ENCODE data around the gene CLDN8.
A peak's percentile ranks its signal among the peaks of the same experiment; 100 is the strongest.

The CLDN8 gene

GRCh38 chr21:30216041-30216723, at the start of gene CLDN8:
Gene CLDN8, minus strand, starts transcription at chr21:30216097. Its CDS starts 172 bp downstream, at chr21:30215925.
- DNase-seq: no peak

DNA sequence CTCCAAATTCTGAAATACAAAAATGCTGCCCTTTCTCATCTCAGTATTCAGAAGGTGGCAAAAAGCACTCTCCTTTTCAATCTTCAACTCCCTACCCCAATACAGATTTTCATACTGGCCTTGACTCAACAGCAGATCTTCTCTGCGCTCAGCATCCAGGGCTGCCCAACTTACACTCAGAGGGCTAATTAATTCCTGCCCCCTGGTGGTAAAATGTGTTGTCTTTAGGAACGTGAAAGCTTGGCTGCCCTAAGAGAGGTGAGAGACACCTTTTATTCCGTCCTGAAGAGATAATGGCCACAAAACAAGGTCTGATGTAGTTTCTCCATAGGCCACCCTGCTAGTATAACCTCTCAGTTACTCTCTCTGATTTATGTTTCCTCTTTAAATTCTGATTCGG, 41.9 kb upstream of the CLDN8 start:
- no peak for DNase-seq

GRCh38 chr21:30256100-30256499, 40.2 kb upstream of the CLDN8 start:
- DNase-seq: no peak

DNA sequence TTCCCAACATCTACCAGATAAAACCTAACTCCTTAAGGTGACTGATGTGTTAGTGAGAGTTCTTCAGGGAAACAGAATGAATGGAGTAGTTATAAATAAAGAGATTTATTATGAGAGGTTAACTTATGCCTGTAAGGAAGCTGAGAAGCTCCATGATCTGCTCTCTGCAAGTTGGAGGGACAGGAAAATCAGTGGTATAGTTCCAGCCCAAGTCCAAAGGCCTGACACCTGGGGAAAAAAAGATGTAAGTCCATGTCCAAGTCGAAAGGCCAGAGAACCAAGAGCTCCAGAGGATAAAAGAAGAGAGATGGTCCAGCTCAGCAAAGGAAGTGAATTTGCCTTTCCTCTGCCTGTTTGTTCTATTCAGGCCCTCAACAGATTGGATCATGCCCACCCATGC, 39.8 kb upstream of the CLDN8 start:
- DNase-seq: no peak

GRCh38 chr21:30251781-30252180, 35.9 kb upstream of the CLDN8 start:
- no peak for DNase-seq

DNA sequence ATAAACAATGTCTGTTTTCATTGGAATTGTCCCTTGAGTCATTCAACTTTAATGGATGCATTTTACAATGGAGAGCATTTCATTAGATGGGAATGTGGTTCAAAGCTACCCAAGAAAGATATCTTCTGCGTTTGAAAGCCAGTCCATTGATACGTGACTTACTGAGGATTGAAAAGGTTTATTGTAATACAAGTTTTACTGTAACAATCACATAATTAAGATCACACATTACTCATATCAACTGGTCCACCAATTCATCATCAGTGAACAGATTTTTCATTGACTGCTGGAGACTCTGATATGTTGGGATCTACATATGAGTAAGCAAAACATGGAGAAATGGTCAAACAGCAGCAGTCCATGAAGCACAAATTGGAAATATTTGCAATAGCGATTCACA, 34.0 kb upstream of the CLDN8 start:
- DNase-seq: no peak

DNA sequence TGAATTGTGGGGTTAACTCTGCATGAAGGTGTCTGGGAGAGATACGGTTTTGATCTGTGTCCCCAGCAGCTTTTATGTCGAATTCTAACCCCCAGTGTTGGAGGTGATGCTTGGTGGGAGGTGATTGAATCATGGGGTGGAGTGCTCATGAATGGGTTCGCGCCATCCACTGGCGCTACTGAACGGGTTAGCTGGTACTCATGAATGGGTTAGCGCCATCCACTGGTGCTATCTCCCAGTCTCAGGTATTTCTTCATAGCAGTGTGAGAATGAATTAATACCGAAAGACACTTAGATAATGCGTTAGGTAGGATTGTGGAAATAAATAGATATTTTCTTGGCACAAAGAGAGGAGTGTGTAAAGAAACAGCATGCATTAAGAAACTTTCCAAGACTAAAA, 32.9 kb upstream of the CLDN8 start:
- no peak for DNase-seq

- DNase-seq: no peak
These were observed 29.2 kb upstream of the CLDN8 start for GRCh38 chr21:30245061-30245460.

GRCh38 chr21:30243691-30244090, 27.8 kb upstream of the CLDN8 start:
- no peak for DNase-seq

- DNase-seq: no peak
These were observed 24.8 kb upstream of the CLDN8 start for GRCh38 chr21:30240661-30241060.

GRCh38 chr21:30238168-30238567, 22.3 kb upstream of the CLDN8 start:
- no peak for DNase-seq

DNA sequence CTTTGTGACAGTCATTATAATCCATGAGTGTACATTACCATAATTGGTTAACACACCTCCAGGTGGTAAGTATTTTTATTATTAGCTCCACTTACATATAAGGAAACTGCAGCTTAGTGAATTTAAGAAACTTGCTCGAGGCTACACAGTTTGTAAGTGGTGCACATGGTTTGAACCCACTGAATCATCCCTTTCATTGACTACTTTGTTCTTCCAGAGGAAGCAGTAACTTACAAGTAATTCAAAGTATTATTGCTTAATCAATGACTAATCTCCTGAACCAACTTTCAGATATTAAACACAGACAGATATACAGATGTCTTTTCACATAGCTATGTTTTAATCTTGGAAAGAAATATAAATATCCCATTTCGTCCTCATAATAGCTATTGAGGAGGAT, 18.7 kb upstream of the CLDN8 start:
- no peak for DNase-seq

- no peak for DNase-seq
These were observed 18.2 kb upstream of the CLDN8 start for GRCh38 chr21:30234050-30234449.

DNA sequence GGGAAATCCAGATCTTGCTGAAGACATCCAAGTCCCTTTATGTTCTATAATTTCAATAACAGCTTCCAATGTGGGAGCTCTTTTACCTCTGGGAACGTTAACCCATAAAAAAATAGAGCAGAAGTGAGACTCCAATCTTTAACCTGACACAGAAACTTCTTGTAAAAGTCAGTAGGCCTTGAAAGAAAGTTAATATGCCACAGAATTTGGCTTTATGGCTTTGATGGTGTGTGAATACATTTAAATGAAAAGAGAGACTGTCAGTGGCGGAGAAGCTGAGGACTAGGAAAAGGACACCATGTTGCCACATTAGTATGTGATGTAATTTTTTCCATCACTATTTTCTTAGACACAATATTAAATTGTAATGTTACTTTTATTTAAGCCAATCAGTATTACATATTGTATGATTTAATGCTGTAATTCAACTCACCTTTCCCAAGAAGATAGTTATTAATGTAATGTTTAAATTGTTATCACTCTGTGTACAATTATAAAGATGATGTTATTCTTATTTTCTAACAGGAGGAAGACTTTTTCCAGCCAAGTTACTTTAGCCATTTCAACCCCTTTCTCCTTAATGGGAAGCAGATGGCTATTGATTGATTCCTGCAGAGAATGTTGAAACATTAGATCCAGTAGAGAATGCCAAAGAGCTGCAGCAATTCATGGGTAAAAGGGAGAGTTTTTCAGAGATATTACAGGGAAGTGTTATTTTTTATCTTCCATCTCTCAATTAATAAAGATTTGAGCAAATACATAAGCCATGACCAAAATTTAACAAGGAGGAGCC, 17.5 kb upstream of the CLDN8 start:
- no peak for DNase-seq

GRCh38 chr21:30232011-30232410, 16.1 kb upstream of the CLDN8 start:
- no peak for DNase-seq

DNA sequence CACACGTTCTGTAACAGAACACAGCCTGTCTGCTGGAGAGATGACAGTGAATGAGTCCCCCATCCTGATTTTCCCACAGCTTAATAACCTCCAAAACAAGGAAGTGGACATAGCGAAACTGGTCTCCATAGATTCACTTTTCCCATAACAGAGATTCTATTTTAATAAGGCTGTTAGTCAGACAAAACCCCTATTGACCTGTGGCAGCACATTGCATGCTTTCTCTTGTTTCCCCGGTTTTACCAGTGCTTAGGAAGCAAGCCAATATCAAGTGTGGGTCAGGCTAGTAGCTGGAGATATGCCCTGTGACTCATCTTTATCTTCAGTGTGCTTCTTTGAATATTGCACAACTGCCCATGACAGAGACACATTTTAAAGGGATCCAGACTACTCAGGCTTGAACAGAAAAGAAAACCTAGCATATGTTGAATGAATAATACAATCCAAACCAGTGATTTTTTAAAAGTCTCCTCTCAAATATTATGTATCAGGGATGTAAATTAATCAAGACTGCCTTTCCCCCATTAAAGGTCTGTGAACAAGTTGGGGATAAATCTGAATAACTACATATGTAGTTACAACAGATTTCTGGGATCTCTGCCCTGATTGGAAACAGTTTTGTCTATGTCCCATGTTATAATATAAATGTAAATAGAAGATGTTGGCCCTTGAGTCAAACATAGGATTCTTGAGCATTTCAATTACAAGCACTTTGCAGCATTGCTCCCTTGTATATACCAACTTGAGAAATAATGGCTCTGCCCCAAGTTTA, 11.9 kb upstream of the CLDN8 start:
- DNase-seq: peak in 3 of 56 donors; percentile 2 to 36 (median 13)

GRCh38 chr21:30227128-30227527, 11.2 kb upstream of the CLDN8 start:
- no peak for DNase-seq

DNA sequence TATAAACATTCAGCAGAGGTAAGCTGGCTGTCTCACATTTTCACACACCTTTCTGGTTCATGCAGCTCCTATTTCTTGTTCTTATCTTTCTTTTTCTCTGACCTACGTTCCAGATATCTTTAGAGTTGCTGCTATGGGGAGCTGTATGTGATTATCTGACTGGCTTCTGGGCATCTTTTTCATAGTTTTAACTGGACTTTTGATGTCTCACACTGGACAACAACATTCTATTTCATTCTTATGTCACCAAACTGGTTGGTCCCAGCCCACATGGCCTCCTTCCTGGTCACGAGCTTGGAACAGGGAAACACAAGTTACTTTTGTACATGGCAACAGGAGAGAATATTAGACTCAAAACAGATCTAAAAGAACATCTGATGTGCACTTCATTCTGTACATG, 7.7 kb upstream of the CLDN8 start:
- DNase-seq: no peak

GRCh38 chr21:30222724-30223123, 6.8 kb upstream of the CLDN8 start:
- no peak for DNase-seq

- DNase-seq: no peak
These were observed 4.8 kb downstream of the CLDN8 start for GRCh38 chr21:30211071-30211470.

GRCh38 chr21:30209601-30210000, 6.3 kb downstream of the CLDN8 start:
- no peak for DNase-seq

DNA sequence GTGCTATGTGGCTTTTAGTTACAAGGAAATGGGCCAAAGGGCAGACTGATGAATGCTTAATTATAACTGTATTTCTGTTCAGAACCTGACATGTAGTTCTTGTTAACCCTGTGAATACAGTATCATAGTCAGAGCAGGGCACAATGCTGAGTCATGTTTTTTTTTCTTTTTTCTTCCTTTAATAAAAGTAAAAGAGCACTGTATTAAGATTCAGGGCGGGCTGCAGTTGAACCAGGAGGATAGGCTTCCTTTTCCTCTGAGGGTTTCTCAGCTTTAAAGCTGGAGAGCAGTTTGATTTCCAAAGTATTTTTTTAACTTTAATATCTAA, 8.7 kb downstream of the CLDN8 start:
- no peak for DNase-seq

Data from amygdala (tissue), 56 donors.